Keratinocyte (primary cell): Measurements from ENCODE around the gene MRPL34. TPM values are rescaled to one million over a fixed set of nuclear protein-coding genes. Genes with fewer than 3 reads are reported as not detected.

Experiments
- DNase-seq: peaks from one replicate; pipeline ENCODE4 v3.0.0-alpha.2; 2011; ENCODE audit warnings: low read depth, missing footprints, low spot score
- FAIRE-seq: peaks from 2 replicates; lab custom pipeline; 2011; peaks lifted over from hg19 to GRCh38; lab: Jason Lieb, UNC
- H2AFZ ChIP-seq: 2 replicates; pipeline ENCODE4 v1.6.0; 2012; ENCODE audit warnings: low read length, control low read depth, inconsistent platforms; ENCODE audit not compliant: control insufficient read depth
- H3K27ac ChIP-seq: 2 replicates; pipeline ENCODE4 v1.5.1; 2011; ENCODE audit warnings: low read length; ENCODE audit not compliant: control insufficient read depth, insufficient read depth
- H3K27me3 ChIP-seq: 3 replicates; pipeline ENCODE4 v1.6.0; 2011; ENCODE audit warnings: low read length; ENCODE audit not compliant: control insufficient read depth, insufficient read depth; ENCODE audit errors: extremely low read depth
- H3K36me3 ChIP-seq, 2 experiments: 2 replicates in 1 of 2; 3 replicates in 1 of 2; pipeline ENCODE4 v1.5.1; 2011; ENCODE audit warnings: low read length in 2 of 2, mild to moderate bottlenecking in 1 of 2; ENCODE audit not compliant: control insufficient read depth in 2 of 2, insufficient read depth in 2 of 2; ENCODE audit errors: extremely low read depth in 1 of 2
- H3K4me1 ChIP-seq: 3 replicates; pipeline ENCODE4 v1.5.1; 2011; ENCODE audit warnings: low read length; ENCODE audit not compliant: control insufficient read depth, insufficient read depth; ENCODE audit errors: extremely low read depth
- H3K4me2 ChIP-seq: 3 replicates; pipeline ENCODE4 v1.6.0; 2011; ENCODE audit warnings: low read depth, low read length; ENCODE audit not compliant: control insufficient read depth, insufficient read depth; ENCODE audit errors: extremely low read depth
- H3K4me3 ChIP-seq, 3 experiments: fragments of 200-600 bp in 1 of 3; sonication (generic) in 1 of 3; 2 replicates in 2 of 3; 3 replicates in 1 of 3; pipeline ENCODE4 v1.5.1; 2011 to 2016; ENCODE audit warnings: low read length in 3 of 3, mild to moderate bottlenecking in 3 of 3, control low read depth in 2 of 3, inconsistent platforms in 1 of 3, low read depth in 1 of 3, mixed read lengths in 1 of 3, mixed run types in 1 of 3, moderate library complexity in 1 of 3; ENCODE audit not compliant: control insufficient read depth in 2 of 3, insufficient read depth in 2 of 3; ENCODE audit errors: extremely low read depth in 1 of 3
- H3K79me2 ChIP-seq: 2 replicates; pipeline ENCODE4 v1.6.0; 2012; ENCODE audit warnings: low read length; ENCODE audit not compliant: control insufficient read depth, insufficient read depth
- H3K9ac ChIP-seq: 3 replicates; pipeline ENCODE4 v1.6.0; 2011; ENCODE audit warnings: low read length; ENCODE audit not compliant: control insufficient read depth, insufficient read depth; ENCODE audit errors: extremely low read depth
- H3K9me1 ChIP-seq: 3 replicates; pipeline ENCODE4 v1.6.0; 2011; ENCODE audit warnings: low read length; ENCODE audit not compliant: control insufficient read depth, insufficient read depth; ENCODE audit errors: extremely low read depth
- H3K9me3 ChIP-seq: 2 replicates; pipeline ENCODE4 v1.5.1; 2012; ENCODE audit warnings: low read depth, low read length; ENCODE audit not compliant: control insufficient read depth
- H4K20me1 ChIP-seq: 3 replicates; pipeline ENCODE4 v1.6.0; 2011; ENCODE audit warnings: low read length; ENCODE audit not compliant: control insufficient read depth, insufficient read depth; ENCODE audit errors: extremely low read depth
- CTCF ChIP-seq, 3 experiments: IDR thresholded peaks in 1 of 3; conservative IDR thresholded peaks in 1 of 3; optimal IDR thresholded peaks in 1 of 3; 2 replicates in 2 of 3; 3 replicates in 1 of 3; pipeline versions ENCODE3 to v1.5.1; 2011; ENCODE audit warnings: low read length in 3 of 3, mild to moderate bottlenecking in 3 of 3, moderate library complexity in 2 of 3, control low read depth in 1 of 3, inconsistent platforms in 1 of 3; ENCODE audit not compliant: insufficient read depth in 2 of 3; ENCODE audit errors: extremely low read depth in 1 of 3
- EZH2 ChIP-seq: IDR thresholded peaks from one replicate; pipeline ENCODE4 v1.6.1; 2012; ENCODE audit warnings: inconsistent platforms, mild to moderate bottlenecking, low read length, moderate library complexity
- dilution Hi-C: fragments of 300-500 bp; cut with MboI; formaldehyde crosslinking; loops from one replicate; pipeline ENCODE4 v1.7.0; 2020; ENCODE audit warnings: low sequenced_read_pairs; ENCODE audit not compliant: extremely low pct_ligation_motif_present
- polyA plus RNA-seq, 5 experiments: library from polyadenylated mRNA; depleted of rRNA in 3 of 5; stranded (reverse) in 3 of 5; stranded (forward) in 1 of 5; unstranded in 1 of 5; fragments of >200 nt; gene quantifications; 1 replicate in 1 of 5; 2 replicates in 3 of 5; 3 replicates in 1 of 5; pipeline versions ENCODE4 v1.2.1 to v1.2.3, GENCODE V29; 2011 to 2012; ENCODE audit warnings: missing spikeins in 2 of 5, low read depth in 1 of 5, low replicate concordance in 1 of 5

The MRPL34 gene
- polyA plus RNA-seq, 1 donor (not counting 4 experiments of a cell fraction or from before 2014, with no cell fraction given): 63.7 TPM

DNA sequence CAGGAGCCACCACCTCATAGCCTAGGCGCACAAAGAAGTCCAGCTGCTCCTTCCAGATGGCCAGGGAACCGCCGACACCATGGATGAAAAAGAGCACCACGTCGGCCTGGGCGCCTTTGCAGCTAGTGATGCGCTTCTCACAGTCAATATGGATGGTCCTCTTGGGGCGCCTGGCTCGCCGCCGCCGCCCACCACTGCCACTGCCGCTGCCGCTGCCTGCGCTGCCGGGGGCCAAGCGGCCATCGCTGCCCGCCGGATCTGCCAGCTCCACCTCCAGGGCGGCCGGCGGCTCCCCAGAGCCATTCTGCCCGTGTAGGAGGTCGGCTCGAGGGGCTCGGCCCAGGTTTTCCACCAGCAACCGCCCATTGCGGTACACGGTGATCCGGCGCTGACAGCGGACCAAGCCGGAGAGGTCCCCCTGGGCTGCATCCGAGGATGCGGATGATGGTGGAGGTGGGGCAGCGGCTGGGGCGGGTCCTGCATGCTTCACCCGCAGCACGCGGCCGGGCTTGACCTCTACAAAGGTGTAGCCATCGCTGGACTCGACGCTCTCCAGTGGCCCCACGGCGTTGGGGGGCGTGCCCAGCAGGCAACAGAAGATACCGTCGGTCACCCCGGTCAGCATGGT is 4.6 kb upstream of the MRPL34 start:
- H4K20me1 ChIP-seq: peaks cover 3% of the 10 kb centered on the region

GRCh38 chr19:17302391-17303166 is 3.1 kb upstream of the MRPL34 start:
- Histone ChIP-seq H3K9ac (peak overlapping the region; percentile 69), H3K9me1 (peaks cover 3% of the 10 kb centered on the region), H3K36me3 (peaks cover 0 to 5% of the 10 kb centered on the region in 2 experiments), H3K4me1 (peaks cover 32% of the 10 kb centered on the region), H4K20me1 (no peaks in the 10 kb centered on the region), H3K4me2 (peak overlapping the region; percentile 87), H3K9me3 (no peaks in the 10 kb centered on the region), H3K27me3 (no peaks in the 10 kb centered on the region), H2AFZ (peak overlapping the region; percentile 33), H3K4me3 (peak overlapping the region; percentile 55 to 87 (median 64)), H3K79me2 (peaks cover 14% of the 10 kb centered on the region), H3K27ac (peak overlapping the region; percentile 36)
- no peak for FAIRE-seq
- dilution Hi-C loops: no loop called here
- DNase-seq: no peak
- TF ChIP-seq CTCF (optimal IDR thresholded peaks at IDR 0.05 in 1 of 3, IDR thresholded peaks at IDR 0.05 in 1 of 3, conservative IDR thresholded peaks at IDR 0.05 in 1 of 3; ENCODE audit: extremely low read depth in 1 of 3, insufficient read depth in 2 of 3, low read length in 3 of 3) (no peak), EZH2 (no peak)

More for the DNA sequence above, 4.6 kb upstream of the MRPL34 start:
- DNase-seq (no peak), FAIRE-seq (no peak)
- Histone ChIP-seq H3K9ac (no peak overlapping the region), H3K4me2 (no peak overlapping the region), H3K36me3 (peaks cover 0 to 5% of the 10 kb centered on the region in 2 experiments), H2AFZ (no peak overlapping the region), H3K27me3 (no peaks in the 10 kb centered on the region), H3K9me3 (no peaks in the 10 kb centered on the region), H3K9me1 (peaks cover 3% of the 10 kb centered on the region), H3K79me2 (peaks cover 9% of the 10 kb centered on the region), H3K4me3 (no peak overlapping the region), H3K27ac (no peak overlapping the region), H3K4me1 (peaks cover 37% of the 10 kb centered on the region)
- TF ChIP-seq EZH2 (no peak), CTCF (optimal IDR thresholded peaks at IDR 0.05 in 1 of 3, IDR thresholded peaks at IDR 0.05 in 1 of 3, conservative IDR thresholded peaks at IDR 0.05 in 1 of 3; ENCODE audit: extremely low read depth in 1 of 3, insufficient read depth in 2 of 3, low read length in 3 of 3) (no peak)
- dilution Hi-C loops: no loop called here
